Endothelial cell of umbilical vein (primary cell): ENCODE data around the gene ZNF688. TPM values are rescaled to one million over a fixed set of nuclear protein-coding genes. Genes with fewer than 3 reads are reported as not detected.

ENCODE experiments used
- BruUV-seq: library from RNA; stranded (reverse); fragments of 400-500 nt; replicated peaks from 2 replicates; lab custom pipeline; 2021; lab: Mats Ljungman, UMichigan
- CTCF ChIA-PET: fragments of 300-600, 350-600 bp; sonication (Branson Sonifier 250); formaldehyde crosslinking; loops from one replicate; lab custom pipeline; 2021; ENCODE audit warnings: antibody characterized with exemption, inconsistent platforms; lab: Charles Lee
- POLR2A ChIA-PET: fragments of 300-600, 350-600 bp; sonication (Branson Sonifier 250); formaldehyde crosslinking; loops from one replicate; lab custom pipeline; 2021; ENCODE audit warnings: antibody characterized with exemption, inconsistent platforms; lab: Charles Lee
- DNase-seq: peaks from one replicate; pipeline ENCODE4 v3.0.0-alpha.2; 2011; ENCODE audit warnings: low read depth, low spot score
- FAIRE-seq: peaks from 2 replicates; lab custom pipeline; 2011; peaks lifted over from hg19 to GRCh38; lab: Jason Lieb, UNC
- H2AFZ ChIP-seq: 2 replicates; pipeline ENCODE4 v1.6.0; 2012; ENCODE audit warnings: low read depth, low read length, control low read depth, inconsistent platforms
- H3K27ac ChIP-seq: 2 replicates; pipeline ENCODE4 v1.5.1; 2011; ENCODE audit warnings: low read depth, mild to moderate bottlenecking, control low read depth, low read length, moderate library complexity; ENCODE audit not compliant: insufficient read depth
- H3K27me3 ChIP-seq, 2 experiments: 2 replicates each; pipeline versions ENCODE4 v1.6.0 to v1.6.1; 2011; ENCODE audit warnings: low read length in 2 of 2, mixed read lengths in 1 of 2; ENCODE audit not compliant: control insufficient read depth in 2 of 2, insufficient read depth in 2 of 2
- H3K36me3 ChIP-seq, 2 experiments: 2 replicates in 1 of 2; 3 replicates in 1 of 2; pipeline ENCODE4 v1.5.1; 2011; ENCODE audit warnings: low read length in 2 of 2, mild to moderate bottlenecking in 1 of 2, moderate library complexity in 1 of 2; ENCODE audit not compliant: control insufficient read depth in 2 of 2, insufficient read depth in 2 of 2; ENCODE audit errors: extremely low read depth in 1 of 2
- H3K4me1 ChIP-seq: 3 replicates; pipeline ENCODE4 v1.5.1; 2011; ENCODE audit warnings: mild to moderate bottlenecking, low read length; ENCODE audit not compliant: control insufficient read depth, insufficient read depth; ENCODE audit errors: extremely low read depth
- H3K4me2 ChIP-seq: 2 replicates; pipeline ENCODE4 v1.6.1; 2011; ENCODE audit warnings: low read length, control low read depth, mixed read lengths; ENCODE audit not compliant: insufficient read depth
- H3K4me3 ChIP-seq, 3 experiments: fragments of 200-600 bp in 1 of 3; sonication (generic), shearing (Covaris generic) in 1 of 3; replicated peaks in 1 of 3; 2 replicates each; pipeline ENCODE4 v1.5.1; 2011 to 2016; ENCODE audit warnings: control low read depth in 3 of 3, low read length in 3 of 3, mild to moderate bottlenecking in 2 of 3, inconsistent platforms in 1 of 3, low read depth in 1 of 3, moderate library complexity in 1 of 3; ENCODE audit not compliant: insufficient read depth in 1 of 3
- H3K79me2 ChIP-seq: 2 replicates; pipeline ENCODE4 v1.6.0; 2012; ENCODE audit warnings: low read length, inconsistent platforms; ENCODE audit not compliant: control insufficient read depth, insufficient read depth
- H3K9ac ChIP-seq: replicated peaks from 2 replicates; pipeline ENCODE3; 2011; ENCODE audit warnings: low read length, control low read depth; ENCODE audit not compliant: insufficient read depth; ENCODE audit errors: extremely low read depth
- H3K9me1 ChIP-seq: replicated peaks from 3 replicates; pipeline ENCODE4 v1.6.0; 2011; ENCODE audit warnings: mild to moderate bottlenecking, low read length; ENCODE audit not compliant: control insufficient read depth, insufficient read depth; ENCODE audit errors: extremely low read depth
- H3K9me3 ChIP-seq: replicated peaks from 2 replicates; pipeline ENCODE4 v1.5.1; 2012; ENCODE audit warnings: low read length, inconsistent platforms; ENCODE audit not compliant: control insufficient read depth, insufficient read depth
- H4K20me1 ChIP-seq: replicated peaks from 2 replicates; pipeline ENCODE3; 2011; ENCODE audit warnings: mild to moderate bottlenecking, low read length; ENCODE audit not compliant: control insufficient read depth, insufficient read depth; ENCODE audit errors: extremely low read depth
- CTCF ChIP-seq, 2 donors: IDR thresholded peaks; 1 replicate in 1 of 2; 2 replicates in 1 of 2; pipeline ENCODE4 v1.5.1; 2011; ENCODE audit warnings: low read length in 2 of 2, mild to moderate bottlenecking in 2 of 2, moderate library complexity in 2 of 2, control low read depth in 1 of 2, inconsistent platforms in 1 of 2, low read depth in 1 of 2; ENCODE audit not compliant: insufficient read depth in 1 of 2; ENCODE audit errors: extremely low read depth in 1 of 2
- EZH2 ChIP-seq: IDR thresholded peaks from 2 replicates; pipeline ENCODE4 v1.6.1; 2012; ENCODE audit warnings: borderline replicate concordance, low read depth, mild to moderate bottlenecking, moderate library complexity, low read length, inconsistent platforms; ENCODE audit not compliant: severe bottlenecking
- FOS ChIP-seq: IDR thresholded peaks from 2 replicates; pipeline ENCODE4 v1.6.1; 2011; ENCODE audit warnings: mild to moderate bottlenecking, low read length, moderate library complexity, borderline replicate concordance; ENCODE audit not compliant: insufficient read depth
- GATA2 ChIP-seq: IDR thresholded peaks from 2 replicates; pipeline ENCODE4 v1.7.0; 2011; ENCODE audit warnings: low read depth, mild to moderate bottlenecking, moderate library complexity, mixed read lengths, low read length; ENCODE audit not compliant: insufficient read length, insufficient read depth
- JUN ChIP-seq: IDR thresholded peaks from 2 replicates; pipeline ENCODE4 v1.6.1; 2011; ENCODE audit warnings: borderline replicate concordance, low read depth; ENCODE audit not compliant: insufficient read length, insufficient read depth
- MAX ChIP-seq: IDR thresholded peaks from 2 replicates; pipeline ENCODE4 v1.6.1; 2011; ENCODE audit not compliant: insufficient read depth, insufficient read length
- MYC ChIP-seq: IDR thresholded peaks from one replicate; pipeline ENCODE4 v1.6.1; 2011; ENCODE audit warnings: mild to moderate bottlenecking, low read depth, low read length
- POLR2A ChIP-seq: IDR thresholded peaks from 2 replicates; pipeline ENCODE4 v1.6.1; 2012; ENCODE audit warnings: low read depth, mild to moderate bottlenecking, control low read depth, low read length
- POLR2AphosphoS5 ChIP-seq: IDR thresholded peaks from 2 replicates; pipeline ENCODE4 v1.6.1; 2012; ENCODE audit warnings: low read depth, mild to moderate bottlenecking, control low read depth, low read length, moderate library complexity; ENCODE audit not compliant: insufficient read depth
- dilution Hi-C: fragments of 300-500 bp; cut with MboI; formaldehyde crosslinking; loops from one replicate; pipeline ENCODE4 v1.15.0; 2019; ENCODE audit warnings: low sequenced_read_pairs; ENCODE audit not compliant: extremely low pct_ligation_motif_present
- intact Hi-C: fragments of 100-400 bp; cut with micrococcal nuclease; formaldehyde crosslinking; loops from one replicate; pipeline ENCODE4 v1.10.0; 2022
- polyA plus RNA-seq, 4 experiments: library from polyadenylated mRNA; depleted of rRNA in 3 of 4; stranded (reverse) in 3 of 4; unstranded in 1 of 4; fragments of >200 nt; gene quantifications; 2 replicates each; pipeline versions ENCODE4 v1.2.1 to v1.2.3, GENCODE V29; 2011 to 2012; ENCODE audit warnings: missing spikeins in 1 of 4
- total RNA-seq: library from RNA; stranded (reverse); gene quantifications from 2 replicates; pipeline ENCODE4 v1.2.3, GENCODE V29; 2021

The ZNF688 gene
- total and polyA plus RNA-seq, 2 donors (not counting 3 experiments of a cell fraction or from before 2014, with no cell fraction given) = 5.4 to 10.9 TPM

- ChIA-PET CTCF (no interaction called here), POLR2A (no interaction called here)
- Histone ChIP-seq H3K4me3 (no peak overlapping the region), H4K20me1 (no peaks in the 10 kb centered on the region), H3K36me3 (no peaks in the 10 kb centered on the region), H3K4me1 (no peaks in the 10 kb centered on the region), H3K9me1 (no peaks in the 10 kb centered on the region), H3K27ac (no peak overlapping the region), H3K4me2 (no peak overlapping the region), H3K79me2 (no peaks in the 10 kb centered on the region), H3K27me3 (no peaks in the 10 kb centered on the region), H3K9ac (no peak overlapping the region), H3K9me3 (no peaks in the 10 kb centered on the region), H2AFZ (no peak overlapping the region)
- intact Hi-C loops = no loop called here
- no TSS peak for BruUV-seq
- FAIRE-seq = no peak
- TF ChIP-seq POLR2AphosphoS5 (no peak), JUN (no peak), GATA2 (no peak), FOS (no peak), POLR2A (no peak), CTCF (IDR thresholded peaks at IDR 0.05; ENCODE audit: extremely low read depth in 1 of 2, insufficient read depth in 1 of 2, low read depth in 1 of 2, low read length in 2 of 2) (no peak), EZH2 (no peak), MAX (no peak), MYC (no peak)
- no peak for DNase-seq
- dilution Hi-C loops = no loop called here
Measured at GRCh38 chr16:30548416-30549253, 22.9 kb downstream of the ZNF688 start.
